ENCODE measurements around the gene LCTL.

The LCTL gene

DNA sequence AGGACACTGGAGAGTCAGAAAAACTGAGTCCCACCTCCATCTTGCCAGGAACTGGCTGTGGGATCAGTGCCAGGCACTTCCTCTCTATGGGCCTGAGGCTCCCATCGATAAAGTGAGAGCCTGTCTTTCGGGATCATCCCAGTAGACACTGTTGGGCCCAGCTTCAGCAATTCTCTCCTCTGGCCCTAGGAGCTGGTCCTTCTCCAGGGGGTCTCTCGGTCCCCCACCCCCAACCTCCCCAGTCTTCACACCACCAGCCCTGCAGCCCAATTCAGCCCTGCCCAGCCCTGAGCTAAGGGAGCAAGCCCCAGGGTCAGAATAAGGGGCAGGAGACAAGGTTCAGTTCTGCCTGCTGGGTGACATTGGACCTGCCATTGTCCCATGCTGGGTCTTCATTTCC is 4.5 kb upstream of the LCTL start:
- in situ Hi-C loops (cut with MboI; ENCODE audit: low pct_unique_long_range_greater_than_20kb, low sequenced_read_pairs) = no loop called here
- DNase-seq = no peak

DNA sequence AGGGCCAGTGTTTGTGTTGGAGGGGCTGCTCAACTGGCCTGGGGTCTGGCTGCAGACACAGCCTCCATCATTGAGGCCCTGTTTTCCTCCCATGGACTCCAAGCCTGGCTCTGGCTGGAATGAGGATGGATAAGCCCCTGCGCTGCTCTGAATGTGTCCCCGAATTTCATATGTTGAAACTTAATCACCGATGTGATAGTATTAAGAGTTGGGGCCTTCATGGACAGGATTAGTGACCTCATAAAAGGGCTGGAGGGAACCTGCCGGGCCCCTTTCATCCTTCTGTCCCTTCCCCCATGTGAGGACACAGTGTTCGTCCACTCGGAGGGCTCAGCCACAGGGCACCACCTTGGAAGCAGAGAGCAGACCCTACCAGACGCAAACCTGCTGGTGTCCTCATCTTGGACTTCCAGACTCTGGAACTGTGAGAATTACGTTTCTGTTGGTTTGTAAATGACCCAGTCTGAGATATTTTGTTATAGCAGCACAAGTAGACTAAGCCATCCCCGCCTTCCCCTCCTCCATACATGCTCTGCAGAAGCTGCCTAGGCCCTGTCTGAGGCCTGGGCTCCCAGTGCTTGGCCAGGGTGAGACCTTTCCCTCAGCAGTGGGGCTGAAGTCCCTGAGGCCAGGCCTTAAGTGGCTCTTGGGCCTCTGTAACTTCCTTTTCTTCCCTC is 3.8 kb upstream of the LCTL start:
- DNase-seq = no peak
- in situ Hi-C loops (cut with MboI; ENCODE audit: low pct_unique_long_range_greater_than_20kb, low sequenced_read_pairs) = no loop called here

DNA sequence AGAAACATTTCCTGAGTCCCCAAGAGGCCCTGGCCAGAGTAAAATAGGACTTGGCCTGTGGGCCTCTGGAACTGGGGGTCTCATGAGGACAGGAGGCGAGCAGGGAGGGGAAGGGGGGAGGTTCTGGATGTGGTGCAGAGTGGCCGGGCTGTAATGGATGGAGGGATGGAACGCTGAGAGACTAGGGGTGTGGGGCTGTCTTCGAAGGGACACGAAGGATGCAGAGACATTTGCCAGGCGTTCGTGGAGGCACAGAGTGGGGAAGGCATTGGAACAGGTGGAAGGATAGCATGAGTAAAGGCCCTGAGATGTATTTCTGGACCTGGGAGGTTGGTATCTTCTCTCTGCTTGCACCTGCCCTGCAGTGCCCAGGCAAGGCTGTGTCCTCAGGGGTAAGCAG is 2.1 kb upstream of the LCTL start:
- DNase-seq = no peak
- in situ Hi-C loops (cut with MboI; ENCODE audit: low pct_unique_long_range_greater_than_20kb, low sequenced_read_pairs) = no loop called here

DNA sequence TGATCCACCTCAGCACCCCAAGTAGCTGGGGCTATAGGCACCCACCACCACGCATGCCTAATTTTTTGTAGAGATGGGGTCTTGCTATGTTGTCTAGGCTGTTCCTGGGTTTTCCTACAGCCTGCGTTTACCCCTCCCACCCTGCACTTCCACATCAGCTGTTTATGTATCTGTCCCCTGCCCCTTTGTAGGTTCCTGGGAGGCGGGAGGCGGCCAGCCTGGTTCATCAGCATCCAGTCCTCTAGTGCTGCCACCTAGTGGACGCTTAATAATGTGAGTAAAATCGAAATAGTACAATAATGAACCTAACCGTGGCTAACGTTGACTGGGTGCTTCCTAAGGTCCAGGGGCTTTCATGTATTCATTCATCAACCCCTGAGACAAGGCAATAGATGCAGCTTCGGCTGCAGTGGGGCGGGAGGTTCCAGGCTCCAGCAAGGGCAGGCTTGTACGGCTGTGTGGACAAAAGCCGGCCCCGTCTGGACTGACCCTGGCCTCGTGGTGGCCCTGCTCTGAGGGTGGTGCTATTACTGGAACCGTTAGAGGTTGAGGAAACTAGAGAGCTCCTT is 1.2 kb upstream of the LCTL start:
- in situ Hi-C loops (cut with MboI; ENCODE audit: low pct_unique_long_range_greater_than_20kb, low sequenced_read_pairs) = no loop called here

DNA sequence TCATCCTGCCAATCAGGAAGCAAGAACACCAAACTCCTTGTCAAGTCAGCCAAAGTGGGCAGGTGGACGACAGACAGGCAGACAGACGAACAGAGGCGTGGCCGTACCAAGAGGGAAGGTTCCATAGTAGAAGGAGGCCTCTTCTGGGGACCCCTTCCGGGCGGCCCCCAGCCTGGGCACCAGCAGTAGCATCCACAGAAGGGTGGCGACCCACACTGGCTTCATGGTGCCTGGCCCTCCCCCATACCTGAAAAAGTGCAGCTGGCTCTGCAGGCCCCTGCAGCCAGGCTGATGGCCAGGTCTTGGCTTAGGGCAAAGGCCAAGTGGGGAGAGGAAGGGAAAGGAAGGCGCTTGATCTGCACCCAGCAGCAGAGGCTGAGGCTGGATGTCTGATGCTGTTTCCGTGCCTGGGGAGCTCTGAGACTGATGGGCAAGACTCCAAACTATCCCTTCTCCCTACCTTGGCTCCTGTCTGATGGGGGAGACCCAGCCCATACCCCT is 607 bp downstream of the LCTL start:
- no peak for DNase-seq
- in situ Hi-C loops (cut with MboI; ENCODE audit: low pct_unique_long_range_greater_than_20kb, low sequenced_read_pairs) = no loop called here

More for the DNA sequence above, 1.2 kb upstream of the LCTL start:
- peak; percentile 85 for DNase-seq

DNA sequence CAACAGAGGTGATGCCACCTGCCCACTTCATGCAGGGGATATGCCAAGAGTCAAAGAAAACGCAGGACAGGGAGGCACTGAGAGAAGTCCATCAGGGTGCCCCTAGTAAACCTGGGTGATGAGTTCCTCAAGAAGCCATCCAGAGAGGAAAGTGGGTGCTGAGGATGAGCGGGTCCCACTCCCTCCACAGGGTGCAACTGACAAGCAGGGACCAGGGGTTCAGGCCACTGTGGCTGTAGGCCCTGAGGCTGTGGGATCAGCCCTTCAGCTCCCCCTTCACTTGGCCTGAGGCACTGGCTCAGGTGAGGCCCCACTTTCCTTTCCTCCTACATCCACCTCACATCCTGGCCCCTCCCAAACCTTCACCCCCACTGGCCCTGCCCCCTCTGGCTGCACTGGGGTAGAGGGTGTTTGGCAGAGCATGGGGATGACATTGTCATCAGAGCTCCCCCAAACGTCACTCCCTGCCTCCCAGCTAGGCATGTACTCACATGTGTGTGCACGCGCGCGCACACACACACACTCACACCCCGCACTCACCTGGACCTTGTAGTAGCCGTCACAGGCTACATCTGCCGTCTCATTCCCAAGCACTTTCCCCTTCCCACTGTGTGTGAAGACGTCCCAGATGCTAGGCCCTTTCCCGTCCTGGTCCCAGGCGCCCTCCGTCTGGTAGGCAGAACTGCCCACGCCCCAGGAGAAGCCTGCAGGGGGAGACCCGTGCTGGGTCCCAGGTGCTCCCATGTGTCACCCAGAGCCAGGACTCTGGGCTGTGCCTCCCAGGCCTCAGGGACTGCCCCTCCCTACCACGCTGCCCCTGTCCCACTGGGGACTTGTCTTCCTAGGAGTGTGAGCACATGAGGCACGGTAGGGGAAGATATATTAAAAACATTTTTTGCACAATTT is 1.4 kb downstream of the LCTL start:
- DNase-seq = no peak
- in situ Hi-C loops (cut with MboI; ENCODE audit: low pct_unique_long_range_greater_than_20kb, low sequenced_read_pairs) = no loop called here

DNA sequence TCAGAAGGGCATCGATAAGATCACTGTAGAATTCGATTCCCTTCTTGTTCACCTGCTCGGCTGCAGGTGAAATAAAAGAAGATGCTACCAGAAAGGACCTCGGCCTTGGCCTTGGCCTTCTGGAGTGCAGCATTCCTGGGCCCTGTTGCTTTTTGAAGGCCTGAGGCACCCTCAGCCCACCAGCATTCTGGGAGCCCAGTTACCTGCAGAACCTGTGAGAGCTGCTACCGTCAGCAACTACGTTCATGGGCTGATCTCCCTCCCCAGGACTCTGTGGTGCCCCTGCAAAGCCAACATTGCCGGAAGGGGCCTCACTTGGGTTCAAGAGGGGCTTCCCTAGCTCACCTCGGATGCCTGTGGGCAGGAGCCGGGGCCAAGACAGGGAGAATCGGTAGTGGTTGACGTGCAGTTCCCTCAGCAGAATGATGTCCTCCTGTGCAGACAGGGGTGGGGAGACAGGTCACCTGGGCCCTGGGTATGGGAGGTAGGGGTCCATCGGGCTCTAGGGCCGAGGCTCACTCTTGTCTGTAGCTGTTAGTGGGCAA is 2.2 kb downstream of the LCTL start:
- in situ Hi-C loops (cut with MboI; ENCODE audit: low pct_unique_long_range_greater_than_20kb, low sequenced_read_pairs) = no loop called here

DNA sequence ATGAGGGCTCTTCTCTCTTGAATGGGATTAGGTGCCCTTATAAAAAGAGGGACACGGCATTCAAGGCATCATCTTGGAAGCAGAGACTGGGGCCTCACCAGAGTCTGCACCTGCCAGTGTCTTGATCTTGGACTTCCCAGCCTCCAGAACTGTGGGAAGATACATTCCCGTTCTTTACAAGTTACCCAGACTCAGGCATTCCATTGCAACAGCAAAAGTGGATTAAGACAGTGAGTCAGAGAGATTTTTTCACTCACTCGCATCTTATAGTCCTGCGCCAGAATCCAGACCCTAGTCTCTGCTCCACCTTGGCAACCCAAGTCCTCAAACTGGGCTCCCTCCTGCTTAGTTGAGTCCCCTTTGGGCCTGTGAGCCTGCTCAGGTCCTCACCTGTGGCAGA is 2.7 kb downstream of the LCTL start:
- in situ Hi-C loops (cut with MboI; ENCODE audit: low pct_unique_long_range_greater_than_20kb, low sequenced_read_pairs) = no loop called here
- no peak for DNase-seq

More for the DNA sequence above, 2.2 kb downstream of the LCTL start:
- DNase-seq = no peak

DNA sequence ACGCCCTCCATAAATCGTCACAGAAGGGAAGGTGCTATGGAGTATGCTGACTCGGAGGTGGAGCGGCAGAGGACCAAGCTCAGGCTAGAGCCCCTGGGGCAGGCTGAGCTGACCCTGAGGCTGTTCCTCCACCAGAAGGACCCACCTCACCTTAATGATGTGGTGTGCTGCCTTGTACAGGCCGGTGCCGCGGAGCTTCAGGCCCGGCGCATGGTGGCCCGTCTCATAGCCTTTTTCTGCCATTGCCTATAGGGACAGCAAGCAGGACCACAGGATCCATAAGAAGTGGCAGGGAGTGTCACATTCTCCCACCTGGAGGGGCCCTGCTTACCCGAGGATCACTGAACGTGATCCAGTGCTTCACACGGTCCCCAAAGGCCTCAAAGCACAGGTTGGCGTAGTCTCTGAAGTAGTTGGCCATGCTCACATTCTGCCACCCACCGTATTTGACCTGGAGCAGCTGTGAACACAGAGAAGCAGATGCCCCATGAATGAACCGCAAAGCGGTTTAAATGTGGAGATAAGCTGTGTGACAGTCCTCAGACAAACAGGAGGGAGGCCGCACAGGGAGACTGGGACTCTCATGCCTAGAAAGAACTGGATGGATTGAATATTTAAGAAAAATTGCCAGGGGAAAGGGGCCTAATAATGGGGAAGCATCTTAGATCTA is 4.8 kb downstream of the LCTL start:
- no peak for DNase-seq
- in situ Hi-C loops (cut with MboI; ENCODE audit: low pct_unique_long_range_greater_than_20kb, low sequenced_read_pairs) = no loop called here

DNA sequence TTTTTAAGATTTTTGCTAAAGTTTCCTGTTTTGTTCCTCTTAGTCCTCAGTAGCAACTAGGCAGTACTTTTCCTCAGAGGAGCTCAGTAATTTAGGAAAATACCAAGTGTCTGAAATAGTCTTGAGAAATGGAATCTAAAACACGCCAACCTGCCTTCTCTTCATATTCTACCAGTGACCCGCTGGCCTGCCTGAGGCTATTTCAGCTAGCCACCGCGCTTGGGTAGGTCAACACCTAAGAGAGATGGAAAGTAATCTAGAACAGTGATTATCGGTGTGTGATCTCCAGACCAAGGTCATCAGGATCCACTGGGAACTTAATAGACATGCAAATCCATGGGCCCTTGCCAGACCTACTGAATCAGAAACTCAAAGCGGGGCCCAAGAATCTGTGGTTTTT is 7.5 kb downstream of the LCTL start:
- in situ Hi-C loops (cut with MboI; ENCODE audit: low pct_unique_long_range_greater_than_20kb, low sequenced_read_pairs) = no loop called here
- no peak for DNase-seq

DNA sequence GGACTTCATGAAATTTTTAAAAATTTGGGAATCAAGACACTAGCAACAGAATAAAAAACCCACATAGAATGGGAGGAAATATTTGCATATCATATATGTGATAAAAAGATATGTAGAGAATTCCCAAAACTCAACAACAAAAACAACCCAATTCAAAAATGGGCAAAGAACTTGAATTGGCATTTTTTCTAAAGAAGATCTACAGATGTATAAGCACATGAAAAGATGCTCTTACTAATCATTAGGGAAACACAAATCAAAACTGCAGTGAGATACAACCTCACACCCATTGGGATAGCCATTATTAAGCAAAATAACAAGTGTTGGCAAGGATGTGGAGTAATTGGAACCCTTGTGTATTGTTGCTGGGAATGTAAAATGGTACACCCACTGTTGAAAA is 10.1 kb downstream of the LCTL start:
- DNase-seq = no peak
- in situ Hi-C loops (cut with MboI; ENCODE audit: low pct_unique_long_range_greater_than_20kb, low sequenced_read_pairs) = no loop called here

DNA sequence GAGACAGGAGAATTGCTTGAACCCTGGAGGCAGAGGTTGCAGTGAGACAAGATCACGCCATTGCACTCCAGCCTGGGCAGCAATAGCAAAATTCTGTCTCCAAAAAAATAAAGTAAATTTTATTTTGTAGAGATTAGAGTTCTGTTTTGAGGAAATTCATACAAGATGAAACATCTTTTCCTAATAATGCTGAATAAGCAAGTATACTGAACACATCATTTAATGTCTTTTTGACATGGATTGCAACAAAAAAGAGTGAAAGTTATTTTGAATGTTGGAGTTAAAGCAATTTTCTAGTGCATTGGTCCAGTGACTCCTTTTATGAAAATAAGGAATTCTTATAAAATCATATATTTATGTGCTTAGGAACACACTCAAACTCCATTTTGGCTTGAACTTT is 20.5 kb downstream of the LCTL start:
- in situ Hi-C loops (cut with MboI; ENCODE audit: low pct_unique_long_range_greater_than_20kb, low sequenced_read_pairs) = no loop called here
- DNase-seq = no peak

DNA sequence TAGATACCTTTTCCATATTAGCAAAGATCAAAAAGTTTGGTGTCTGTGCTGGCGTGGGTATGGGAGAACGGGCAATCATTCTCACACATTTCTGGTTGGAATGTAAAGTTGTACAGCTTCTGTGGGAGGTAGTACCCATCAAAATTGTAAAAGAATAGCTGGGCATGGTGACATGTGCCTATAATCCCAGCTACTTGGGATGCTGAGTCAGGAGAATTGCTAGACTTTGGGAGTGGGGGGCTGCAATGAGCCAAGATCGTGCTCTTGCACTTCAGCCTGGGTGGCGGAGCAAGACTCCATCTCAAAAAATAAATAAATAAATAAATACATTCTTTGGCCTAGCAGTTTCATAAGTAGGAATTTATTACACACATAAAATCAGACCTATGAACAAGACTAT is 22.9 kb downstream of the LCTL start:
- in situ Hi-C loops (cut with MboI; ENCODE audit: low pct_unique_long_range_greater_than_20kb, low sequenced_read_pairs) = no loop called here
- no peak for DNase-seq

DNA sequence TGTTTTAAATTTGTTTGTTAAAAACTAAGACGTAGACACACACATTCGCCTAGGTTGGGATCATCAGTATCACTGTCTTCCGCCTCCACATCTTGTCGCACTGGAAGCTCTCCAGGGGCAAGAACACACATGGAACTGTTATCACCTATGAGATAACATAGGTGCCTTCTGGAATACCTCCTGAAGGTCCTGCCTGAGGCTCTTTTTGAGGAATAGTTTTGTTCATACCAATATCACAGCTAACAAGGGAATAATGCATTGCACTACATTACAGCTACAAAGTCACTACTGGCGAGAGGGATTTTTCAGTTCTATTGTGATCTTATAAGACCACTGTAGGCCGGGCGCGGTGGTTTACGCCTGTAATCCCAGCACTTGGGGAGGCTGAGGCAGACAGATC is 30.7 kb downstream of the LCTL start:
- in situ Hi-C loops (cut with MboI; ENCODE audit: low pct_unique_long_range_greater_than_20kb, low sequenced_read_pairs) = no loop called here
- DNase-seq = no peak

DNA sequence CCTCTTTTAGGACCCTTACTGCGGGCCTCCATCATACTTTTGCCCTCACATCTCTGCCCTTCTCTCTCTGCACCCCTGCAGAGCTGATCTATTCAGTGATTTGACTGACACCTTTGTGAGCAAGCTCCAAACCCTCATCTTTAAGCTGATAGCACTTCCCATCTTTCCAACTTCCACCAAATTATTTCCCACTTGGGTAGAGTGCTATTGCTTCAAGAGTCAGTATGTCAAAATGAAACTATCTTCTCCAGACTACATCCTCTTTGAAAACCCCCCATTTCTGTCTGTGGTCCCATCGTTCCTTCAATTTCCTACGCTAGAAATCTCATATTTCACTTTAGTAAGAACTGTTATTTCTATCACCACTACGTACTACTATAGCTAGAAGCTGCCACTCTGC is 41.0 kb downstream of the LCTL start:
- in situ Hi-C loops (cut with MboI; ENCODE audit: low pct_unique_long_range_greater_than_20kb, low sequenced_read_pairs) = no loop called here

DNA sequence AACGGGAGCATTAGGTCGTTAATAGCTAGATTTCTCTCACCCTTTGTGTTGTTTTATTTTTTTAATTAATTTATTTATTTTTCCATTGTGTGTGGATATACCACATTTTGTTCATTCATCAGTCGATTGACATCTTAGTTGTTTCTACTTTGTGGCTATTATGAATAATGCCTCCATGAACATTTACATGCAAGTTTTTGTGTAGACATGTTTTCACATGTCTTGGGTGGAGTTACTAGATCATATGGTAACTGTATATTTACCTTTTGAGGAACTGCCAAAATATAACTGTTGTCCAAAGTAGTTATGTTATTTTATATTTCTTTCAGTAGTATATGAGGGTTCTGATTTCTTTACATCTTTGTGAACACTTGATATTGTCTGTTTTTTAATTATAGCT is 41.9 kb downstream of the LCTL start:
- no peak for DNase-seq
- in situ Hi-C loops (cut with MboI; ENCODE audit: low pct_unique_long_range_greater_than_20kb, low sequenced_read_pairs) = no loop called here

More for the DNA sequence above, 41.0 kb downstream of the LCTL start:
- no peak for DNase-seq

DNA sequence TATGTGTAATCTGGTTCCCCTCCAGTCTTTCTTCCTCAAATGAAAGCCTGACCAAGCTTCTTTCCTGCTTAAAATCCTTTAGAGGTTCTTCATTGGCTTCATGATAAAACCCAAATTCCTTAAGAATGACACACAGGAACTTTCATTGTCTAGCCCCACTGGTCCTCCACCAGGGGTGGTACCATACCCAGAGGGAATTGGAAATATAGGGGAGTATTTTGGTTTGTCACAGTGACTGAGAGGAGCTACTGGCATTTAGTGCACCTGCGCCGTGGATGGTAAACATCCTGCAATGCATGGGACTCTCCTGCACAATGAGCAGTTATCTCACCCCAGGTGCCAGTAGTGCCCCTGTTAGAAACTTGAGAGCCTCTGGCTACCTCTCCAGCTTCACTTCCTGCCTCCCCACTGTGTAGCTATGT is 49.9 kb downstream of the LCTL start:
- in situ Hi-C loops (cut with MboI; ENCODE audit: low pct_unique_long_range_greater_than_20kb, low sequenced_read_pairs) = no loop called here

DNA sequence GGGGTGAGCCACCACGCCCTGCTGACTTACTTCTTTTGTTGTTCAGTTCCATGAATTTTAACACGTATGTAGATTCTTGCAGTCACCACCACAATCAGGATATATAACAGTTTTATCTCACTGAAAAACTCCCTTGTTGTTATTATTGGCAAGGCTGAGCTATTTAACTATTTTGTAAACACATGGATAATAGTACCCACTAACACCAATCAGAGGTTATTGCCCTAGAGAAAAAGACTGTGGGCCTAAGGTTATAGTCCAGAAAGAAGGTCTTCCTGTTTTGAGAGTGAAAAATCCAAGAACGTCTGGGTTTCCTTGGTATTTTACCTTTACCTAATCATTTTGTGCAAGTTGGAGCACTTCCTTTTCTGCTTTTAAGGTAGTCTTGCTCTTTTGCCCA is 51.2 kb downstream of the LCTL start:
- in situ Hi-C loops (cut with MboI; ENCODE audit: low pct_unique_long_range_greater_than_20kb, low sequenced_read_pairs) = no loop called here
- no peak for DNase-seq

More for the DNA sequence above, 49.9 kb downstream of the LCTL start:
- DNase-seq = no peak

DNA sequence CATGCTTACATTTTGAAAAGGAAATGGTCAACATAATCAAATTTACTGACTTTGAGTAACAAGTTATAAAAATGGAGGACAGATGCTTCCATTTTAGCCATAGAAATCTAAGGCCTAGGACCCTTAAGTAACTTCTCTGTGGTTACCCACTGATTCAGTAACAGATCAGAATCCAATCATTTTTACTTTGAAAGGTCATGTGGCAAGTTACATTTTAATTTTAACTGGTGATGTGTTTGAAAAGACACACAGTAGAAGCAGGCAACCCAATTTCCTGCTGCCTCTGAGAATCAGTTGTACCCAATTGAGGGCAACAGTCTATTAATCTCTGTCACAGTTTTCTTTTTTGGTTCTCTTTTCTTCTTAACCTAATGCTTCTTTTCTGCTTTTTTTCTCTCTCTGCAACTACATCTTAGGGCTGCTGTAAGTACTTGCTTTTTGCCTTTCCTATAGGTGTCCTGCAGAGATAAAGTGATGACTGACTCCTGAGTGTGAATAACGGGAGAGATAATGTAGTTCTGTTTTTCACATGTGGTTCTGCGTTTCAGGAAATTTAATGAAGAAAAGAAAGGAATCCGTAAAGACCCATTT is 57.4 kb downstream of the LCTL start:
- in situ Hi-C loops (cut with MboI; ENCODE audit: low pct_unique_long_range_greater_than_20kb, low sequenced_read_pairs) = no loop called here
- DNase-seq = no peak

All from KBM-7 (cell line).